Erythroblast (primary cell): ENCODE data around the gene MAD1L1.

Source experiments
- DNase-seq, 2 experiments: peaks; one replicate each; lab custom pipeline; 2025; lab: John Stamatoyannopoulos, UW
- GATA1 ChIP-seq: IDR thresholded peaks from 2 replicates; pipeline ENCODE4 v1.6.1; 2011; ENCODE audit warnings: low read depth, mild to moderate bottlenecking, control low read depth, low read length, moderate library complexity
- POLR2A ChIP-seq: IDR thresholded peaks from 2 replicates; pipeline ENCODE4 v1.6.1; 2011; ENCODE audit warnings: mild to moderate bottlenecking, low read length

The MAD1L1 gene

GRCh38 chr7:2199528-2199927, 33.2 kb downstream of the MAD1L1 start:
- TF ChIP-seq POLR2A (no peak), GATA1 (no peak)
- DNase-seq: no peak

DNA sequence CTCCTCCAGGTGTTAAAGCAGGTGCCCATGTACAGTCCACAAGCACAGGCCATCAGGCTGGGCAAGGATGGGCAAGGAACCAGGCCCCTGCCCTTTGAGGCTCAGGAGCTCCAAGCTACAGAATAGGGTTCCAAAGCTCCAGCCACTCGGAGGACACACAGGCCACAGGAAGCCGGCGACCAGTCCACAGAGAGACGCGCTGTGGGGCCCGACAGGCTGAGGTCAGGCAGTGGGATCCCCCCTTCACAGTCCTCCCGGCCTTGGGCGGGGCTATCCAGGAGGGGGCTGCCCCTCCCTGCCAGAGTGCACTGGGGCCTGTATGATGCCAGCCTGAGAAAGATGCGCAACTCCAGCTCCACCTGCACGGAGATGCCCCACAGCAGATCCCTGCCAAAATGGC, 34.0 kb downstream of the MAD1L1 start:
- no peak for DNase-seq
- TF ChIP-seq POLR2A (no peak), GATA1 (no peak)

DNA sequence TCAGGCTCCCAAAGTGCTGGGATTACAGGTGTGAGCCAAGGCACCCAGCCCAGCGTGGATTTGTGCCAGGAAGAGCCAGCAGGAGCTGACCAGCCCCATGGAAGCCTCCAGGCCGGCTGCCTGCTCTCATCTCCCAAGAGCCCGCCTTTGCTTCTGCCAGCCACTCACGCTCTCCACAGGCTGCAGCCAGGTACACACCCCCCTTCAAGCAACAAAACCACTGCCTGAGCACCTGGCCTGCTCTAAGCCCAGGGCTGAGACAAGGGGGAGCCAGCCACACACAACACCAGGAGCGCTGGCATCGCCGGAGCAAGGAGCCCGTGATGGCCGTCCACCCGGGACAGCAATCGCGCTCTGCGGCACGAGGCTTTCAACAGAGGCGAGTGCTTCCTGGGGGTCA, 34.5 kb downstream of the MAD1L1 start:
- TF ChIP-seq POLR2A (no peak), GATA1 (no peak)
- DNase-seq: no peak

- TF ChIP-seq POLR2A (no peak), GATA1 (no peak)
- no peak for DNase-seq
Measured at GRCh38 chr7:2197436-2198155, 35.1 kb downstream of the MAD1L1 start.

- no peak for DNase-seq
- TF ChIP-seq POLR2A (no peak), GATA1 (no peak)
Measured at GRCh38 chr7:2196381-2197378, 36.1 kb downstream of the MAD1L1 start.

DNA sequence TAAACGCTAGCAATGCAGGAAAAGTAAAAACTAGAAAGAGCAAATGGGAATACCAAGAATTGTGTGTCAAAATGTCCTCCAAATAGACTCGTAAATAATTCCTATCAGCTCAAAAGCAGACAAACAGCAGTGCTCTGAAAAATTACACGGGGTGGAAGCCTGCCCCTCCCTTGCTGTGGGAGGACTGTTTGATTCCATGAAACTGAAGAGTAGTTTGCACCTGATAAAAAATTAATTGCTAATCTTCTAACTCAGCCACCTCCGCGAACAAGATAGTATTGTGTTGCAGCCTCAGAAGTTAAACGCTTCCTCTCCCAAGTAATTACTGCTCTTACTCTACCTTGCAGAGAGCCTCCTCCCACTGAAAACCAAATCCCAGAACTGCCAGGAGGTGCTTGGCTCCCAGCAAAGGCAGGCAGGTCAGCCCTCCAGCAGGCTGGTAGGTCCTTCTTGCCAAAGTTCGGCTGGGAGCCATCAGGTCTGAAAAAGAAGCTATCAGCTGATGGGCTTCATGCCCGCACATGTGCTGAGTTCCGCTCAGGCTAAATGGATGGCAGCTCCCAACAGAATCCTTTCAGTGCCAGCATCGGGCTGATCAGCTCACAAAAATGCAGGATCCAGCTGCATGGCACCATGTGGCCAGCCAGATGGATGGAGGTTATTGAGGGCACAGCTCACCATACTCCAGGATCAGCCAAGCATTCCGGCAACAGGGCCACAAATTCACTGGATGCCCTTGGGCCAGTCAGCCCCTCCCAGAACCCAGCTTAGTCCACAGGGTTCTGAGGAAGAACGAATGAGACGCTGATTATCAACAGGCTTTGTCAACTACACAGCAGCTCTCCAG, 37.1 kb downstream of the MAD1L1 start:
- TF ChIP-seq GATA1 (no peak), POLR2A (no peak)
- DNase-seq: peak in 1 of 2 experiments; percentile 20

- no peak for DNase-seq
Measured at GRCh38 chr7:2193575-2194305, 39.0 kb downstream of the MAD1L1 start.

GRCh38 chr7:2192831-2193534, 39.8 kb downstream of the MAD1L1 start:
- no peak for DNase-seq

More at GRCh38 chr7:2193575-2194305, 39.0 kb downstream of the MAD1L1 start:
- TF ChIP-seq POLR2A (no peak), GATA1 (no peak)

DNA sequence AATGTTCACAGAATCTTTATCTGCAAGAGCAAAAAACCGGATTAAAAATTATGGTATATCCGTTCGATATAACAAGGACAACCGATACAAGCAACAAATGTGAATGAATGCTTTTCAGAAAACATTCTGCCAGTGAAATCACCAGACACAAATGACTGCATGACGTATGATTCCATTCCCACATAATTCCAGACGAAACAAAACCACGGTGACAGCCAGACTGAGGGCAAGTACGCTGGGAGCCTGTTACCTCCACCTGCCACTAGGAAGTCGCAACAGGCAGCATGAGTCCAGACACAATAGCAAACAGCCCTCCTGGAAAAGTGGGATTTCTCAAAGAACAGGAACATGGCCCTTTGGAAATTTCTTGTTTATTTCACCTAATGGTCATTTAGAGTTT, 41.7 kb downstream of the MAD1L1 start:
- no peak for TF ChIP-seq GATA1
- TF ChIP-seq POLR2A: no peak
- no peak for DNase-seq

More at GRCh38 chr7:2192831-2193534, 39.8 kb downstream of the MAD1L1 start:
- TF ChIP-seq GATA1 (no peak), POLR2A (no peak)

GRCh38 chr7:2190531-2190930, 42.2 kb downstream of the MAD1L1 start:
- no peak for DNase-seq
- no peak for TF ChIP-seq GATA1
- no peak for TF ChIP-seq POLR2A

GRCh38 chr7:2186166-2186565, 46.6 kb downstream of the MAD1L1 start:
- TF ChIP-seq GATA1: no peak
- TF ChIP-seq POLR2A: no peak
- DNase-seq: no peak

GRCh38 chr7:2185715-2186114, 47.0 kb downstream of the MAD1L1 start:
- TF ChIP-seq GATA1 (no peak), POLR2A (no peak)

More at GRCh38 chr7:2185715-2186114, 47.0 kb downstream of the MAD1L1 start:
- no peak for DNase-seq
